WTC11 (cell line): ENCODE measurements around the gene SPATA9. TPM values are rescaled to one million over a fixed set of nuclear protein-coding genes. Genes with fewer than 3 reads are reported as not detected.

Experiments used
- ATAC-seq: fragments of 200-7000 bp; cut with Tn5 transposase; 2 replicates; pipeline ENCODE4 v1.10.0; 2021; ENCODE audit warnings: mild to moderate bottlenecking, moderate library complexity
- CTCF ChIA-PET: fragments of 300-600 bp; sonication (Branson Sonifier 250); formaldehyde crosslinking; loops from one replicate; lab custom pipeline; 2021; ENCODE audit warnings: antibody characterized with exemption; lab: Charles Lee
- POLR2A ChIA-PET: fragments of 350-600 bp; sonication (Branson Sonifier 250); formaldehyde crosslinking; loops from one replicate; lab custom pipeline; 2021; ENCODE audit warnings: antibody characterized with exemption; lab: Charles Lee
- DNase-seq: peaks from one replicate; pipeline ENCODE4 v3.0.0; 2021; ENCODE audit warnings: low spot score
- H3K27ac Mint-ChIP-seq: 2 replicates; pipeline ENCODE4 v1.8.0; 2021; ENCODE audit warnings: mixed read lengths
- H3K27me3 Mint-ChIP-seq: 2 replicates; pipeline ENCODE4 v1.8.0; 2021; ENCODE audit warnings: low read depth, mild to moderate bottlenecking, moderate library complexity, mixed read lengths
- H3K36me3 Mint-ChIP-seq: 2 replicates; pipeline ENCODE4 v1.8.0; 2021; ENCODE audit warnings: mixed read lengths
- H3K4me1 Mint-ChIP-seq: 2 replicates; pipeline ENCODE4 v1.8.0; 2022; ENCODE audit warnings: mixed read lengths
- H3K4me3 Mint-ChIP-seq: 2 replicates; pipeline ENCODE4 v1.8.0; 2021; ENCODE audit warnings: mild to moderate bottlenecking, moderate library complexity, mixed read lengths
- H3K9me3 Mint-ChIP-seq: 2 replicates; pipeline ENCODE4 v1.8.0; 2021; ENCODE audit warnings: mixed read lengths
- AR ChIP-seq: fragments of 250-450 bp; sonication (Bioruptor Pico); IDR thresholded peaks from 2 replicates; pipeline ENCODE4 v1.9.0; 2021; ENCODE audit warnings: mild to moderate bottlenecking
- CDX4 ChIP-seq: fragments of 250-450 bp; sonication (Bioruptor Pico); IDR thresholded peaks from 2 replicates; pipeline ENCODE4 v1.9.0; 2021; ENCODE audit warnings: moderate library complexity, mild to moderate bottlenecking, inconsistent platforms, borderline replicate concordance
- CREB1 ChIP-seq: sonication (generic); formaldehyde crosslinking; IDR thresholded peaks from 2 replicates; pipeline ENCODE4 v1.8.0; 2023; ENCODE audit warnings: mild to moderate bottlenecking, missing genetic modification reagents
- JAZF1 ChIP-seq: fragments of 250-450 bp; sonication (Bioruptor Pico); IDR thresholded peaks from 2 replicates; pipeline ENCODE4 v1.9.0; 2021; ENCODE audit warnings: moderate library complexity, mild to moderate bottlenecking, inconsistent platforms
- KAT7 ChIP-seq: sonication (generic); formaldehyde crosslinking; IDR thresholded peaks from 2 replicates; pipeline ENCODE4 v1.8.1; 2023; ENCODE audit warnings: missing genetic modification reagents, mild to moderate bottlenecking, borderline replicate concordance
- NR1H2 ChIP-seq: sonication (generic); formaldehyde crosslinking; IDR thresholded peaks from 2 replicates; pipeline ENCODE4 v1.9.0; 2021; ENCODE audit warnings: mild to moderate bottlenecking, moderate library complexity, missing genetic modification reagents
- NR3C1 ChIP-seq: sonication (generic); formaldehyde crosslinking; conservative IDR thresholded peaks from 2 replicates; pipeline ENCODE4 v1.8.1; 2023; ENCODE audit warnings: low read depth, mild to moderate bottlenecking, missing genetic modification reagents
- RELA ChIP-seq: sonication (generic); formaldehyde crosslinking; IDR thresholded peaks from 2 replicates; pipeline ENCODE4 v1.8.1; 2022; ENCODE audit warnings: missing genetic modification reagents, mild to moderate bottlenecking, borderline replicate concordance
- SP1 ChIP-seq: sonication (generic); formaldehyde crosslinking; conservative IDR thresholded peaks from 2 replicates; pipeline ENCODE4 v1.8.1; 2022; ENCODE audit warnings: missing genetic modification reagents
- TEAD4 ChIP-seq: sonication (generic); formaldehyde crosslinking; IDR thresholded peaks from 2 replicates; pipeline ENCODE4 v1.8.0; 2022; ENCODE audit warnings: mild to moderate bottlenecking, missing genetic modification reagents
- ZNF671 ChIP-seq: fragments of 250-450 bp; sonication (Bioruptor Pico); IDR thresholded peaks from 2 replicates; pipeline ENCODE4 v1.8.0; 2021; ENCODE audit warnings: mild to moderate bottlenecking
- ZSCAN18 ChIP-seq: fragments of 250-450 bp; sonication (Bioruptor Pico); IDR thresholded peaks from 2 replicates; pipeline ENCODE4 v2.1.2; 2022; ENCODE audit warnings: mild to moderate bottlenecking, moderate library complexity
- total RNA-seq: library from RNA; stranded (reverse); gene quantifications from 3 replicates; pipeline ENCODE4 v1.2.3, GENCODE V29; 2021
- TF ChIP-seq, protein P1 (sequence below): sonication (generic); formaldehyde crosslinking; IDR thresholded peaks from 2 replicates; pipeline ENCODE4 v1.8.1; 2023; ENCODE audit warnings: mild to moderate bottlenecking, missing genetic modification reagents, moderate library complexity
- TF ChIP-seq, protein P2 (sequence below): sonication (generic); formaldehyde crosslinking; IDR thresholded peaks from 2 replicates; pipeline ENCODE4 v1.8.1; 2023; ENCODE audit warnings: mild to moderate bottlenecking, missing genetic modification reagents
- TF ChIP-seq, protein P3 (sequence below): sonication (generic); formaldehyde crosslinking; IDR thresholded peaks from 2 replicates; pipeline ENCODE4 v1.8.0; 2022; ENCODE audit warnings: mild to moderate bottlenecking, missing genetic modification reagents

SPATA9 gene
- total RNA-seq, 1 experiment from 2014 or later, result not detected

DNA sequence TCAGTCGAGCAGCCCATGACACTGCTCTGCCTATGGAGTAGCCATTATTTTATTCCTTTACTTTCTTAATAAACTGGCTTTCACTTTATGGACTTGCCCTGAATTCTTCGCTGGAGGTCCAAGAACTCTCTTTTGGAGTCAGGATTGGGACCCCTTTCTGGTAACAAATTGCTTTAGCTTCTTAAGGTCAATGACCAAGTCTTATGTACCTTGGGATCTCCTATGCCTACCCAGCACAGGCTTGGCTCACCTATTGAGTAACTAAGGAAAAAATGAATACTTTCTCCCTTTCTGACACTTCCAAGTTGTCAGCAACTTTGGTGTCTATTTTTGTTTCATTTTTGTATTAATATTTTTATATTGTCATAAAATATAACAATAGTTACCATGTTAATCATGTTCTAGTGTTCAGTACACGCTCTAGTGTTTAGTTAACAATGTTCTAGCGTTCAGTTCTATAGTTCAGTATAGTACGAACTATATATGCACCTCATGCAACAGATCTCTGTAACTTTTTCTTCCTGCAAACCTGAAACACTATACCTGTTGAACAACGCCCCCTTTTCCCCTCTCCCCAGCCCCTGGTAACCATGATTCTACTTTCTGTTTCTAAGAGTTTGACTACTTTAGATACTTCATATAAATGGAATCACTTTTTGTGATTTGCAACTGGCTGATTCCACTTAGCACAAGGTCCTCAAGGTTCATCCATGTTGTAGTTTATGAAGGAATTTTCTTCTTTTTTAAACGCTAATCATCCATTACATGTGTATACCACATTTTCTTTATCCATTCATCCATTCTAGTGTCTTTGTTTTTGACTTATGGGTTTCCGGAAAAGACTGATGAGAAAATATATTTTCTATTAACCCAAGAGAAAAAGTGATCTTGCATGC, 46.6 kb upstream of the SPATA9 start:
- CTCF ChIA-PET, result no interaction called here
- Mint-ChIP-seq H3K27ac (no peak overlapping the region), H3K4me3 (peak overlapping the region; percentile 77)

DNA sequence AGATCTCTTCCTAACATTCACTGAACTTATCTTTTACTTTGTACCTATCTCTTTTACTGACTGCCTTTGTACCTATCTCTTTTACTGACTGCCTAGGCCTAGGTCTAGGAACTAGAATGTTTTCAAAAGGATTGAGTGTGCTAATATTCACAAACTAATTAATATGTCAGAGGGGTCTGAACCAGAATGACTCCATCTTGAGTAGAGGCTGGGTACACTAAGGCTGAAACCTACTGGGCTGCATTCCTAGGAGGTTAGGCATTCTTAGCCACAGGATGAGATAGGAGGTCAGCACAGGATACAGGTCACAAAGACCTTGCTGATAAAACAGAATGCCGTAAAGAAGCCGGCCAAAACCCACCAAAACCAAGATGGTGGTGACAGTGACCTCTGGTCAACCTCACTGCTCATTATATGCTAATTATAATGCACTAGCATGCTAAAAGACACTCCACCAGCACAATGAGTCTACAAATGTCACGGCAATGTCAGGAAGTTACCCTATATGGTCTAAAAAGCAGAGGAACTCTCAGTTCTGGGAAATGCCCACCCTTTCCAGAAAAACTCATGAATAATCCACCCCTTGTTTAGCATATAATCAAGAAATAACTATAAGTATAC, 45.8 kb upstream of the SPATA9 start:
- Mint-ChIP-seq H3K36me3 (no peaks in the 10 kb centered on the region), H3K4me3 (no peak overlapping the region), H3K4me1 (peaks cover 59% of the 10 kb centered on the region), H3K27ac (no peak overlapping the region)
- CTCF ChIA-PET, result no interaction called here
- TF ChIP-seq RELA (CRISPR knock-in tag), result no peak
- no peak for TF ChIP-seq ZSCAN18
- no peak for TF ChIP-seq AR (CRISPR knock-in tag)
- TF ChIP-seq, all 79 proteins: peak for 0
- Mint-ChIP-seq H3K27me3 (peaks cover 53% of the 10 kb centered on the region), H3K9me3 (no peaks in the 10 kb centered on the region)
- ATAC-seq (no peak), DNase-seq (no peak)
- POLR2A ChIA-PET, result no interaction called here

More for the DNA sequence above, 46.6 kb upstream of the SPATA9 start:
- Mint-ChIP-seq H3K9me3 (no peaks in the 10 kb centered on the region), H3K27me3 (peaks cover 59% of the 10 kb centered on the region), H3K4me1 (peaks cover 53% of the 10 kb centered on the region), H3K36me3 (no peaks in the 10 kb centered on the region)
- ATAC-seq, result no peak
- DNase-seq, result no peak
- no peak for TF ChIP-seq SP1 (CRISPR knock-in tag)
- no peak for TF ChIP-seq TEAD4 (CRISPR knock-in tag)
- no peak for TF ChIP-seq NR3C1 (CRISPR knock-in tag)
- TF ChIP-seq KAT7 (CRISPR knock-in tag), result no peak
- TF ChIP-seq JAZF1, result no peak
- TF ChIP-seq, protein P1, sequence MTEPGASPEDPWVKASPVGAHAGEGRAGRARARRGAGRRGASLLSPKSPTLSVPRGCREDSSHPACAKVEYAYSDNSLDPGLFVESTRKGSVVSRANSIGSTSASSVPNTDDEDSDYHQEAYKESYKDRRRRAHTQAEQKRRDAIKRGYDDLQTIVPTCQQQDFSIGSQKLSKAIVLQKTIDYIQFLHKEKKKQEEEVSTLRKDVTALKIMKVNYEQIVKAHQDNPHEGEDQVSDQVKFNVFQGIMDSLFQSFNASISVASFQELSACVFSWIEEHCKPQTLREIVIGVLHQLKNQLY (CRISPR knock-in tag), result no peak
- TF ChIP-seq CREB1 (CRISPR knock-in tag), result no peak
- TF ChIP-seq, protein P2, sequence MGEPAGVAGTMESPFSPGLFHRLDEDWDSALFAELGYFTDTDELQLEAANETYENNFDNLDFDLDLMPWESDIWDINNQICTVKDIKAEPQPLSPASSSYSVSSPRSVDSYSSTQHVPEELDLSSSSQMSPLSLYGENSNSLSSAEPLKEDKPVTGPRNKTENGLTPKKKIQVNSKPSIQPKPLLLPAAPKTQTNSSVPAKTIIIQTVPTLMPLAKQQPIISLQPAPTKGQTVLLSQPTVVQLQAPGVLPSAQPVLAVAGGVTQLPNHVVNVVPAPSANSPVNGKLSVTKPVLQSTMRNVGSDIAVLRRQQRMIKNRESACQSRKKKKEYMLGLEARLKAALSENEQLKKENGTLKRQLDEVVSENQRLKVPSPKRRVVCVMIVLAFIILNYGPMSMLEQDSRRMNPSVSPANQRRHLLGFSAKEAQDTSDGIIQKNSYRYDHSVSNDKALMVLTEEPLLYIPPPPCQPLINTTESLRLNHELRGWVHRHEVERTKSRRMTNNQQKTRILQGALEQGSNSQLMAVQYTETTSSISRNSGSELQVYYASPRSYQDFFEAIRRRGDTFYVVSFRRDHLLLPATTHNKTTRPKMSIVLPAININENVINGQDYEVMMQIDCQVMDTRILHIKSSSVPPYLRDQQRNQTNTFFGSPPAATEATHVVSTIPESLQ, result no peak
- no peak for TF ChIP-seq ZNF671 (CRISPR knock-in tag)
- TF ChIP-seq, protein P3, sequence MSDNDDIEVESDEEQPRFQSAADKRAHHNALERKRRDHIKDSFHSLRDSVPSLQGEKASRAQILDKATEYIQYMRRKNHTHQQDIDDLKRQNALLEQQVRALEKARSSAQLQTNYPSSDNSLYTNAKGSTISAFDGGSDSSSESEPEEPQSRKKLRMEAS, result no peak
- TF ChIP-seq NR1H2 (CRISPR knock-in tag), result no peak
- no peak for TF ChIP-seq CDX4 (CRISPR knock-in tag)
- POLR2A ChIA-PET, result no interaction called here
